Measurements from ENCODE around the gene ACTRT2. TPM values are rescaled to one million over a fixed set of nuclear protein-coding genes. Genes with fewer than 3 reads are reported as not detected.

Gene ACTRT2
- total and polyA plus RNA-seq, 2 experiments from 2014 or later: not detected

DNA sequence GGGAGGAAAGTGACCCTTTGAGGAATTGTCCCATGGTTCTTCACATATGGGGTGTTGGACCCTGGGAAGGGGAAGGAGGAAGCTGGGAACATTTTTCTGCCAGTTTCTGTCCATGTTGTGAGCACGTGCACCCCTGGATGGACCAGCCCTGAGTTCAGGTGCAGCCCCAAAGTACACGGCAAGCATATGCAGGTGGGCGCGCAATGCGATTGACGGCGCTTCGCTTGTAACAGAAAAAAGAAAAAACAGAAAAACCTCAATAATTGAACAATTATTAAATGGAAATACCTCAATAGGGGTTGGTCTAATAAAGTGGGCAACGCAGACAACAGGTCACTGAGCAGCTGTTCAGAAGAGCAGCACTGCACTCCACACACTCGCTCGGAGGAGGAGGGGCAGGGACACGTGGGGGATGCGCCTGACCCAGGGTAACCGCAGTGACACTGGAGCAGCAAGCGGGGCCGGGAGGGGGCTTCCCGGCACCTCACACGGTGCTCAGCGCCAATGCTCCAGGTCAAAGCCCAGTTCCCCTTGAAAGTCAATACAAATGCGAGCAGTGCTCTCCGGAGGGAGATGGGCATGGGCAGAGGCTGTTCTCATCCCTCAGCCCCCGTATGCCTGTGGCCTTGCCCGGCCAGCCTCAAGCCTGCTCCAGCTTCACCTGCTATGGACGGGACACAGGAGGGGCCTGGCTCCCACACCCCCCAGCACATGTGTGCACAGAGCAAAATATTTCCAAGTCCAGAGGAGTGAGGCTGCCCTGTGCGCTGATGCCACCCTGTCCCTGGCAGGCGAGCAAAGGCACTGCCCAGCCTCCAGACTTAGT, 6.6 kb upstream of the ACTRT2 start:
- no peak overlapping the region for H3K4me3 ChIP-seq
- no peaks in the 10 kb centered on the region for H3K79me2 ChIP-seq
- no peaks in the 10 kb centered on the region for H3K9me3 ChIP-seq (ENCODE audit: low read depth)
- no peaks in the 10 kb centered on the region for H3K9me2 ChIP-seq (replicated peaks; ENCODE audit: insufficient read depth)
- H3K4me1 ChIP-seq (ENCODE audit: insufficient read depth): no peaks in the 10 kb centered on the region
- TF ChIP-seq EZH2phosphoT487 (IDR thresholded peaks at IDR 0.05; ENCODE audit: low read depth, severe bottlenecking, unreplicated experiment) (no peak), EZH2 (IDR thresholded peaks at IDR 0.05; ENCODE audit: borderline replicate concordance) (no peak)
- TF ChIP-seq, protein P1, sequence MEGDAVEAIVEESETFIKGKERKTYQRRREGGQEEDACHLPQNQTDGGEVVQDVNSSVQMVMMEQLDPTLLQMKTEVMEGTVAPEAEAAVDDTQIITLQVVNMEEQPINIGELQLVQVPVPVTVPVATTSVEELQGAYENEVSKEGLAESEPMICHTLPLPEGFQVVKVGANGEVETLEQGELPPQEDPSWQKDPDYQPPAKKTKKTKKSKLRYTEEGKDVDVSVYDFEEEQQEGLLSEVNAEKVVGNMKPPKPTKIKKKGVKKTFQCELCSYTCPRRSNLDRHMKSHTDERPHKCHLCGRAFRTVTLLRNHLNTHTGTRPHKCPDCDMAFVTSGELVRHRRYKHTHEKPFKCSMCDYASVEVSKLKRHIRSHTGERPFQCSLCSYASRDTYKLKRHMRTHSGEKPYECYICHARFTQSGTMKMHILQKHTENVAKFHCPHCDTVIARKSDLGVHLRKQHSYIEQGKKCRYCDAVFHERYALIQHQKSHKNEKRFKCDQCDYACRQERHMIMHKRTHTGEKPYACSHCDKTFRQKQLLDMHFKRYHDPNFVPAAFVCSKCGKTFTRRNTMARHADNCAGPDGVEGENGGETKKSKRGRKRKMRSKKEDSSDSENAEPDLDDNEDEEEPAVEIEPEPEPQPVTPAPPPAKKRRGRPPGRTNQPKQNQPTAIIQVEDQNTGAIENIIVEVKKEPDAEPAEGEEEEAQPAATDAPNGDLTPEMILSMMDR (IDR thresholded peaks at IDR 0.05; ENCODE audit: poor library complexity): no peak
- no peaks in the 10 kb centered on the region for H4K20me1 ChIP-seq (ENCODE audit: insufficient read depth, poor library complexity, severe bottlenecking)
- no peaks in the 10 kb centered on the region for H3K36me3 ChIP-seq (replicated peaks; ENCODE audit: insufficient read depth, low read depth)
- WGBS (ENCODE audit: low lambda C conversion rate, missing lambda C conversion rate): 91% methylated on average over 26 of the region's 26 CpGs
- no peak for DNase-seq (ENCODE audit: low spot score)
- H2AFZ ChIP-seq: no peak overlapping the region
- H3K27me3 ChIP-seq: no peaks in the 10 kb centered on the region
- no peak overlapping the region for H3K4me2 ChIP-seq
- no peak overlapping the region for H3K27ac ChIP-seq

DNA sequence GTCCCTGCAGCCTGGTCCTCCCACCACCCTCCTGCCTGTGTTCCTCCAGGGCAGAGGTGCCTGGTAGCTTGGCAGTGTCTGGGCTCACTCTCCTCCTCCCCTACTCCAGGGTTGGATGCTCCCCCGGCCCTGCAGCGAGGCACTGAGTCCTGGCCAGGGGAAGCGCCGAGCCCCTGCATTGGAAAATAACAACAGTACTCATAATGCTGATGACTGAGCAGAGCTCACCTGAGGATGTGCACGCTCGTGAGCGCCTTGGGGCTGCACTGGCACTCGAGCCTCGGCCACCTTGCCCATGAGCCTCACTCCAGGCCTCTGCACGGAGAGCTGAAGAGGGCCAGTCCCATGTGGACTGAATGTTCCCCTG, 6.0 kb upstream of the ACTRT2 start:
- WGBS (ENCODE audit: low lambda C conversion rate, missing lambda C conversion rate): 88% methylated on average over 10 of the region's 10 CpGs
- Histone ChIP-seq H3K79me2 (no peaks in the 10 kb centered on the region), H2AFZ (no peak overlapping the region), H3K9me3 (ENCODE audit: low read depth) (no peaks in the 10 kb centered on the region), H3K27ac (no peak overlapping the region), H3K36me3 (replicated peaks; ENCODE audit: insufficient read depth, low read depth) (no peaks in the 10 kb centered on the region), H3K4me3 (no peak overlapping the region), H4K20me1 (ENCODE audit: insufficient read depth, poor library complexity, severe bottlenecking) (no peaks in the 10 kb centered on the region), H3K4me2 (no peak overlapping the region), H3K27me3 (no peaks in the 10 kb centered on the region), H3K4me1 (ENCODE audit: insufficient read depth) (no peaks in the 10 kb centered on the region), H3K9me2 (replicated peaks; ENCODE audit: insufficient read depth) (no peaks in the 10 kb centered on the region)
- no peak for DNase-seq (ENCODE audit: low spot score)
- no peak for TF ChIP-seq EZH2 (IDR thresholded peaks at IDR 0.05; ENCODE audit: borderline replicate concordance)
- TF ChIP-seq, protein P1 (IDR thresholded peaks at IDR 0.05; ENCODE audit: poor library complexity): no peak
- no peak for TF ChIP-seq EZH2phosphoT487 (IDR thresholded peaks at IDR 0.05; ENCODE audit: low read depth, severe bottlenecking, unreplicated experiment)

DNA sequence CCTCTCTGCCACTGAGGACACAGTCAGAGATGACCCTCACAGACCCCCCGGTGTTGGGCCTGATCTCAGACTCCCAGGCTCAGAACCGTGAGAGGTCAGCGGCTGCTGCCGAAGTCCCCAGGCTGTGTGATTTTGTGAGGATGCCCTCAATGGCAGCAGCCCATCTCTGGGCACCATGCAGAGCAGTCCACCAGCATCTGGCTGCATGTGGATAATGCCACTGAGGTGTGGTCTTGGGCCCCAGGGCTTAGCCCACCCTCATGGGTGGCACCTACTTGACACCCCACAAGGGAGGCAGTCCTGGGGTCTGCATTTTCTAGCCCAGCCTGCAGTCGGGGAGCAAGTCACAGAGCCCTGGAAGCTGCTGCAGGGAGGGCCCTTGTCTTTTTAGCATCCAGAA, 5.5 kb upstream of the ACTRT2 start:
- no peaks in the 10 kb centered on the region for H3K27me3 ChIP-seq
- H2AFZ ChIP-seq: no peak overlapping the region
- H4K20me1 ChIP-seq (ENCODE audit: insufficient read depth, poor library complexity, severe bottlenecking): no peaks in the 10 kb centered on the region
- no peak overlapping the region for H3K4me3 ChIP-seq
- H3K36me3 ChIP-seq (replicated peaks; ENCODE audit: insufficient read depth, low read depth): no peaks in the 10 kb centered on the region
- H3K79me2 ChIP-seq: no peaks in the 10 kb centered on the region
- H3K9me2 ChIP-seq (replicated peaks; ENCODE audit: insufficient read depth): no peaks in the 10 kb centered on the region
- no peaks in the 10 kb centered on the region for H3K9me3 ChIP-seq (ENCODE audit: low read depth)
- H3K27ac ChIP-seq: no peak overlapping the region
- TF ChIP-seq, protein P1 (IDR thresholded peaks at IDR 0.05; ENCODE audit: poor library complexity): no peak
- TF ChIP-seq EZH2 (IDR thresholded peaks at IDR 0.05; ENCODE audit: borderline replicate concordance) (no peak), EZH2phosphoT487 (IDR thresholded peaks at IDR 0.05; ENCODE audit: low read depth, severe bottlenecking, unreplicated experiment) (no peak)
- no peaks in the 10 kb centered on the region for H3K4me1 ChIP-seq (ENCODE audit: insufficient read depth)
- no peak overlapping the region for H3K4me2 ChIP-seq
- WGBS (ENCODE audit: low lambda C conversion rate, missing lambda C conversion rate): 90% methylated on average over 5 of the region's 5 CpGs
- DNase-seq (ENCODE audit: low spot score): no peak

Measured in hepatocyte (in vitro differentiated cells).